Activated CD4-positive, alpha-beta T cell treated with anti-CD3 and anti-CD28 coated beads, Interleukin-2, amount 50 U/mL, for 24 hours (primary cell): Measurements from ENCODE around the gene CCDC63.
"Not testable (repeated sequence)": the region's sequence is repeated elsewhere in the genome, so short reads cannot be mapped to it uniquely, and the experiment has no call there.

Experiments used
- DNase-seq, 2 donors: peaks; one replicate each; pipeline ENCODE4 v3.0.0-alpha.2; 2020; ENCODE audit warnings: low read depth in 1 of 2, low spot score in 1 of 2

The CCDC63 gene

GRCh38 chr12:110950466-110950865 lies 103.7 kb downstream of the CCDC63 start:
- DNase-seq, result not testable (repeated sequence)

- DNase-seq, result not testable (repeated sequence)
These were observed 104.1 kb downstream of the CCDC63 start for GRCh38 chr12:110950867-110951266.
